Retinal pigment epithelial cell (primary cell): ENCODE measurements around the gene ZNF584.

ENCODE experiments used
- DNase-seq: peaks from one replicate; pipeline ENCODE4 v3.0.0-alpha.2; 2010; ENCODE audit warnings: low read depth
- H3K4me3 ChIP-seq: 2 replicates; pipeline ENCODE4 v1.5.1; 2011; ENCODE audit warnings: mild to moderate bottlenecking, low read length, control low read depth, moderate library complexity
- TF ChIP-seq, protein P1 (sequence below): conservative IDR thresholded peaks from 2 replicates; pipeline ENCODE4 v1.5.1; 2011; ENCODE audit warnings: low read depth, low read length, control low read depth, inconsistent platforms

Gene ZNF584

DNA sequence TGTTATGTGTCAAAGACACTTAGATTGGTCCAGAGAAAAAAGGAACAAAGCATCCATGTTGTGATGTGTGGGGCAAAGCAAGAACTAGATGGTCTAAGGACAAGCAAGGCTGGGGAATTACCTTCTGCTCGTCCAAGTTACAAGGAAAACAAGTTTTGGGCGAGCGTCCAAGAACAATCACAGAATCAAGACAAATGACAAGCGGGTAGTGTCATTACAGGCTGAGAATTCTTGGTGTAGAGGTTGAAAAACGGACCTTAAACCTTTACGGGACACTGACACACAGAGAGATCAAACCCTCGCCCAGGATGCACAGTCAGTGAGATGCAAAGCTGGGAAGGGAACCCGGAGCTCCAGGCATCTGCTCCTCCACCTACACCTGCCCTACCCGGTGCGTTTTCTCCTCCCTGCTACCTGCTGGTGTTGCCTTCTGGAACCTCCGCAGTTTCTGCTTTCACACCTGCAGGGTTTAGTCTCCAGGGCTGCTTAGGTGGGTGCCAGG, 42.5 kb downstream of the ZNF584 start:
- DNase-seq, result no peak
- H3K4me3 ChIP-seq, result peak overlapping the region; percentile 71
- TF ChIP-seq, protein P1, sequence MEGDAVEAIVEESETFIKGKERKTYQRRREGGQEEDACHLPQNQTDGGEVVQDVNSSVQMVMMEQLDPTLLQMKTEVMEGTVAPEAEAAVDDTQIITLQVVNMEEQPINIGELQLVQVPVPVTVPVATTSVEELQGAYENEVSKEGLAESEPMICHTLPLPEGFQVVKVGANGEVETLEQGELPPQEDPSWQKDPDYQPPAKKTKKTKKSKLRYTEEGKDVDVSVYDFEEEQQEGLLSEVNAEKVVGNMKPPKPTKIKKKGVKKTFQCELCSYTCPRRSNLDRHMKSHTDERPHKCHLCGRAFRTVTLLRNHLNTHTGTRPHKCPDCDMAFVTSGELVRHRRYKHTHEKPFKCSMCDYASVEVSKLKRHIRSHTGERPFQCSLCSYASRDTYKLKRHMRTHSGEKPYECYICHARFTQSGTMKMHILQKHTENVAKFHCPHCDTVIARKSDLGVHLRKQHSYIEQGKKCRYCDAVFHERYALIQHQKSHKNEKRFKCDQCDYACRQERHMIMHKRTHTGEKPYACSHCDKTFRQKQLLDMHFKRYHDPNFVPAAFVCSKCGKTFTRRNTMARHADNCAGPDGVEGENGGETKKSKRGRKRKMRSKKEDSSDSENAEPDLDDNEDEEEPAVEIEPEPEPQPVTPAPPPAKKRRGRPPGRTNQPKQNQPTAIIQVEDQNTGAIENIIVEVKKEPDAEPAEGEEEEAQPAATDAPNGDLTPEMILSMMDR, result no peak

GRCh38 chr19:58451358-58452101, 43.1 kb downstream of the ZNF584 start, which contains the start of gene ZNF324B:
ZNF324B (plus strand) TSS chr19:58451622; CDS start chr19:58453702, 2,080 bp downstream.
- TF ChIP-seq, protein P1, result no peak
- peak; percentile 82 for DNase-seq
- peak within 1 kb of the TSS; percentile 71 for H3K4me3 ChIP-seq

- TF ChIP-seq, protein P1, result no peak
- DNase-seq, result no peak
- no peak overlapping the region for H3K4me3 ChIP-seq
Measured at GRCh38 chr19:58453743-58454142, 45.3 kb downstream of the ZNF584 start.

GRCh38 chr19:58455306-58455705, 46.9 kb downstream of the ZNF584 start:
- DNase-seq, result no peak
- no peak overlapping the region for H3K4me3 ChIP-seq
- TF ChIP-seq, protein P1, result no peak

DNA sequence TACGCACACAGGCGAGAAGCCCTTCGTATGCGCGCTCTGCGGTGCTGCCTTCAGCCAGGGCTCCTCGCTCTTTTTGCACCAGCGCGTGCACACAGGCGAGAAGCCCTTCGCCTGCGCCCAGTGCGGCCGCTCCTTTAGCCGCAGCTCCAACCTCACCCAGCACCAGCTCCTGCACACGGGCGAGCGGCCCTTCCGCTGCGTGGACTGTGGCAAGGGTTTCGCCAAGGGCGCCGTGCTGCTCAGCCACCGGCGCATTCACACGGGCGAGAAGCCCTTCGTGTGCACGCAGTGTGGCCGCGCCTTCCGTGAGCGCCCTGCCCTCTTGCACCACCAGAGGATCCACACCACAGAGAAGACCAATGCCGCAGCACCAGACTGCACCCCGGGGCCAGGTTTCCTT, 47.7 kb downstream of the ZNF584 start:
- TF ChIP-seq, protein P1, result no peak
- no peak for DNase-seq
- H3K4me3 ChIP-seq, result no peak overlapping the region

GRCh38 chr19:58460039-58460438, 51.6 kb downstream of the ZNF584 start:
- no peak overlapping the region for H3K4me3 ChIP-seq
- TF ChIP-seq, protein P1, result no peak
- no peak for DNase-seq
